Stimulated activated naive CD8-positive, alpha-beta T cell treated with anti-CD3 and anti-CD28 coated beads, Interleukin-15, Interleukin-2, amounts not matched to agents 100 ng/mL and 50 ng/mL, for 24 hours (primary cell): ENCODE data around the gene SHCBP1L.

Experiments used
- H3K27ac Mint-ChIP-seq: one replicate; pipeline ENCODE4 v1.8.0; 2021; ENCODE audit warnings: mild to moderate bottlenecking, mixed read lengths
- H3K27me3 Mint-ChIP-seq: one replicate; pipeline ENCODE4 v1.8.0; 2021; ENCODE audit warnings: mixed read lengths
- H3K36me3 Mint-ChIP-seq: one replicate; pipeline ENCODE4 v1.8.0; 2021; ENCODE audit warnings: low read depth, mixed read lengths
- H3K4me1 Mint-ChIP-seq: one replicate; pipeline ENCODE4 v1.8.0; 2021; ENCODE audit warnings: low read depth, mixed read lengths
- H3K4me3 Mint-ChIP-seq: one replicate; pipeline ENCODE4 v1.8.0; 2021; ENCODE audit warnings: mild to moderate bottlenecking, mixed read lengths
- H3K9me3 Mint-ChIP-seq: one replicate; pipeline ENCODE4 v1.8.0; 2021; ENCODE audit warnings: mixed read lengths

SHCBP1L gene

GRCh38 chr1:182851825-182852224 is 101.1 kb downstream of the SHCBP1L start:
- H3K27ac Mint-ChIP-seq, result no peak overlapping the region
- no peak overlapping the region for H3K4me3 Mint-ChIP-seq
- peaks cover 35% of the 10 kb centered on the region for H3K4me1 Mint-ChIP-seq
- no peaks in the 10 kb centered on the region for H3K27me3 Mint-ChIP-seq
- H3K9me3 Mint-ChIP-seq, result no peaks in the 10 kb centered on the region
- H3K36me3 Mint-ChIP-seq, result peaks cover 94% of the 10 kb centered on the region

- Mint-ChIP-seq H3K4me3 (no peak overlapping the region), H3K27ac (no peak overlapping the region)
Measured at GRCh38 chr1:182850319-182850718, 102.6 kb downstream of the SHCBP1L start.

More at GRCh38 chr1:182850319-182850718, 102.6 kb downstream of the SHCBP1L start:
- H3K4me1 Mint-ChIP-seq, result peaks cover 50% of the 10 kb centered on the region
- peaks cover 93% of the 10 kb centered on the region for H3K36me3 Mint-ChIP-seq
- no peaks in the 10 kb centered on the region for H3K27me3 Mint-ChIP-seq
- H3K9me3 Mint-ChIP-seq, result no peaks in the 10 kb centered on the region
